ENCODE results near the gene KDM2A. TPM values are rescaled to one million over a fixed set of nuclear protein-coding genes. Genes with fewer than 3 reads are reported as not detected.

The KDM2A gene
- total RNA-seq, 4 donors from 2014 or later, result 38.7 to 88.1 (median 73.5) TPM

- 51 to 62% methylated on average over 9 to 14 of the region's 14 CpGs for WGBS, 2 donors
- DNase-seq, result peak in 1 of 2 donors; percentile 2
These were observed 154.4 kb downstream of the KDM2A start for GRCh38 chr11:67273260-67273990.

GRCh38 chr11:67274768-67275605 is 155.9 kb downstream of the KDM2A start:
- 65 to 73% methylated on average over 17 to 21 of the region's 35 CpGs for WGBS, 2 donors
- Histone ChIP-seq H3K4me1 (peaks cover 37 to 85% of the 10 kb centered on the region in 2 donors), H3K36me3 (peaks cover 5 to 12% of the 10 kb centered on the region in 2 donors), H3K4me3 (replicated peaks in 1 of 3) (peak overlapping the region in 1 of 3 donors; percentile 0), H3K9me3 (no peaks in the 10 kb centered on the region), H3K27me3 (no peaks in the 10 kb centered on the region), H3K27ac (peak overlapping the region; percentile 32 to 71 (median 36))
- intact Hi-C loops (cut with DNase I), result no loop called here
- TF ChIP-seq, protein P1, sequence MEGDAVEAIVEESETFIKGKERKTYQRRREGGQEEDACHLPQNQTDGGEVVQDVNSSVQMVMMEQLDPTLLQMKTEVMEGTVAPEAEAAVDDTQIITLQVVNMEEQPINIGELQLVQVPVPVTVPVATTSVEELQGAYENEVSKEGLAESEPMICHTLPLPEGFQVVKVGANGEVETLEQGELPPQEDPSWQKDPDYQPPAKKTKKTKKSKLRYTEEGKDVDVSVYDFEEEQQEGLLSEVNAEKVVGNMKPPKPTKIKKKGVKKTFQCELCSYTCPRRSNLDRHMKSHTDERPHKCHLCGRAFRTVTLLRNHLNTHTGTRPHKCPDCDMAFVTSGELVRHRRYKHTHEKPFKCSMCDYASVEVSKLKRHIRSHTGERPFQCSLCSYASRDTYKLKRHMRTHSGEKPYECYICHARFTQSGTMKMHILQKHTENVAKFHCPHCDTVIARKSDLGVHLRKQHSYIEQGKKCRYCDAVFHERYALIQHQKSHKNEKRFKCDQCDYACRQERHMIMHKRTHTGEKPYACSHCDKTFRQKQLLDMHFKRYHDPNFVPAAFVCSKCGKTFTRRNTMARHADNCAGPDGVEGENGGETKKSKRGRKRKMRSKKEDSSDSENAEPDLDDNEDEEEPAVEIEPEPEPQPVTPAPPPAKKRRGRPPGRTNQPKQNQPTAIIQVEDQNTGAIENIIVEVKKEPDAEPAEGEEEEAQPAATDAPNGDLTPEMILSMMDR (IDR thresholded peaks at IDR 0.05), result no peak
- no peak for TF ChIP-seq POLR2A (IDR thresholded peaks at IDR 0.05)
- peak in 1 of 2 donors; percentile 12 for DNase-seq

More at GRCh38 chr11:67273260-67273990, 154.4 kb downstream of the KDM2A start:
- Histone ChIP-seq H3K27me3 (no peaks in the 10 kb centered on the region), H3K36me3 (peaks cover 0 to 4% of the 10 kb centered on the region in 2 donors), H3K9me3 (no peaks in the 10 kb centered on the region), H3K4me1 (peaks cover 47 to 94% of the 10 kb centered on the region in 2 donors), H3K27ac (peak overlapping the region; percentile 36 to 71 (median 47)), H3K4me3 (replicated peaks in 1 of 3) (no peak overlapping the region)
- no peak for TF ChIP-seq POLR2A (IDR thresholded peaks at IDR 0.05)
- TF ChIP-seq, protein P1 (IDR thresholded peaks at IDR 0.05), result no peak
- intact Hi-C loops (cut with DNase I), result no loop called here

- DNase-seq, result peak in 1 of 2 donors; percentile 1
These were observed 156.7 kb downstream of the KDM2A start for GRCh38 chr11:67275606-67276409.

GRCh38 chr11:67276781-67277230 is 157.7 kb downstream of the KDM2A start:
- no peaks in the 10 kb centered on the region for H3K9me3 ChIP-seq
- peaks cover 23 to 26% of the 10 kb centered on the region in 2 donors for H3K36me3 ChIP-seq
- no peaks in the 10 kb centered on the region for H3K27me3 ChIP-seq
- H3K27ac ChIP-seq, result peak overlapping the region; percentile 41 to 74 (median 67)
- TF ChIP-seq, protein P1 (IDR thresholded peaks at IDR 0.05), result no peak
- TF ChIP-seq POLR2A (IDR thresholded peaks at IDR 0.05), result no peak
- no peak for DNase-seq
- intact Hi-C loops (cut with DNase I), result no loop called here
- 81 to 90% methylated on average over 3 to 7 of the region's 16 CpGs for WGBS, 2 donors
- H3K4me1 ChIP-seq, result peaks cover 35 to 77% of the 10 kb centered on the region in 2 donors
- peak overlapping the region in 1 of 3 donors; percentile 7 for H3K4me3 ChIP-seq (replicated peaks in 1 of 3)

More at GRCh38 chr11:67275606-67276409, 156.7 kb downstream of the KDM2A start:
- Histone ChIP-seq H3K36me3 (peaks cover 13 to 20% of the 10 kb centered on the region in 2 donors), H3K27ac (peak overlapping the region in 2 of 3 donors; percentile 36 to 71), H3K27me3 (no peaks in the 10 kb centered on the region), H3K4me3 (replicated peaks in 1 of 3) (no peak overlapping the region), H3K4me1 (peaks cover 35 to 82% of the 10 kb centered on the region in 2 donors), H3K9me3 (no peaks in the 10 kb centered on the region)
- 87 to 93% methylated on average over 10 to 15 of the region's 17 CpGs for WGBS, 2 donors
- no peak for TF ChIP-seq POLR2A (IDR thresholded peaks at IDR 0.05)
- TF ChIP-seq, protein P1 (IDR thresholded peaks at IDR 0.05), result no peak
- intact Hi-C loops (cut with DNase I), result no loop called here

All from thyroid gland (tissue), 4 donors.